Astrocyte (in vitro differentiated cells and primary cell): ENCODE measurements around the gene LCOR. TPM values are rescaled to one million over a fixed set of nuclear protein-coding genes. Genes with fewer than 3 reads are reported as not detected.

Experiments used
- DNase-seq: peaks from one replicate; pipeline ENCODE4 v3.0.0-alpha.2; 2010; ENCODE audit warnings: low read depth
- FAIRE-seq: peaks from 2 replicates; lab custom pipeline; 2011; peaks lifted over from hg19 to GRCh38; lab: Jason Lieb, UNC
- H2AFZ ChIP-seq: 2 replicates; pipeline ENCODE4 v1.6.0; 2012; ENCODE audit warnings: low read depth, low read length, inconsistent platforms
- H3K27ac ChIP-seq: 2 replicates; pipeline ENCODE4 v1.5.1; 2011; ENCODE audit warnings: low read depth, low read length, inconsistent platforms
- H3K27me3 ChIP-seq: 2 replicates; pipeline ENCODE4 v1.6.0; 2011; ENCODE audit warnings: low read length, inconsistent platforms; ENCODE audit not compliant: insufficient read depth
- H3K36me3 ChIP-seq: 2 replicates; pipeline ENCODE4 v1.5.1; 2011; ENCODE audit warnings: low read length, inconsistent platforms; ENCODE audit not compliant: insufficient read depth
- H3K4me1 ChIP-seq: 2 replicates; pipeline ENCODE4 v1.5.1; 2011; ENCODE audit warnings: low read length, inconsistent platforms; ENCODE audit not compliant: insufficient read depth
- H3K4me2 ChIP-seq: 2 replicates; pipeline ENCODE4 v1.6.0; 2012; ENCODE audit warnings: low read length, inconsistent platforms
- H3K4me3 ChIP-seq: 2 replicates; pipeline ENCODE4 v1.5.1; 2011; ENCODE audit warnings: low read depth, mild to moderate bottlenecking, low read length, inconsistent platforms; ENCODE audit not compliant: insufficient read depth
- H3K79me2 ChIP-seq: 2 replicates; pipeline ENCODE4 v1.6.0; 2012; ENCODE audit warnings: mild to moderate bottlenecking, low read length, inconsistent platforms; ENCODE audit not compliant: insufficient read depth
- H3K9ac ChIP-seq: 2 replicates; pipeline ENCODE4 v1.6.0; 2012; ENCODE audit warnings: mild to moderate bottlenecking, low read length, inconsistent platforms
- H3K9me3 ChIP-seq: 2 replicates; pipeline ENCODE4 v1.5.1; 2012; ENCODE audit warnings: low read depth, mild to moderate bottlenecking, low read length, inconsistent platforms; ENCODE audit not compliant: insufficient read depth
- H4K20me1 ChIP-seq: 2 replicates; pipeline ENCODE4 v1.6.0; 2012; ENCODE audit warnings: low read length, inconsistent platforms; ENCODE audit not compliant: insufficient read depth
- H3K27ac Mint-ChIP-seq: one replicate; pipeline ENCODE4 v1.8.0; 2021; ENCODE audit warnings: mild to moderate bottlenecking, mixed read lengths; ENCODE audit not compliant: unreplicated experiment
- H3K27me3 Mint-ChIP-seq: one replicate; pipeline ENCODE4 v1.8.0; 2021; ENCODE audit warnings: low read depth, mixed read lengths; ENCODE audit not compliant: unreplicated experiment
- H3K36me3 Mint-ChIP-seq: one replicate; pipeline ENCODE4 v1.8.0; 2021; ENCODE audit warnings: low read depth, mixed read lengths; ENCODE audit not compliant: unreplicated experiment
- H3K4me1 Mint-ChIP-seq: one replicate; pipeline ENCODE4 v1.8.0; 2021; ENCODE audit warnings: low read depth, mixed read lengths; ENCODE audit not compliant: unreplicated experiment
- H3K4me3 Mint-ChIP-seq: one replicate; pipeline ENCODE4 v1.8.0; 2021; ENCODE audit warnings: mild to moderate bottlenecking, moderate library complexity, mixed read lengths; ENCODE audit not compliant: unreplicated experiment
- H3K9me3 Mint-ChIP-seq: one replicate; pipeline ENCODE4 v1.8.0; 2021; ENCODE audit warnings: mild to moderate bottlenecking, mixed read lengths; ENCODE audit not compliant: unreplicated experiment
- EZH2 ChIP-seq: IDR thresholded peaks from 2 replicates; pipeline ENCODE4 v1.6.1; 2012; ENCODE audit warnings: mild to moderate bottlenecking, low read length, inconsistent platforms; ENCODE audit not compliant: insufficient read depth
- total RNA-seq: library from RNA; stranded (reverse); gene quantifications from 2 replicates; pipeline ENCODE4 v1.2.1, GENCODE V29; 2021
- TF ChIP-seq, protein P1 (sequence below): IDR thresholded peaks from 2 replicates; pipeline ENCODE4 v1.5.1; 2011; ENCODE audit warnings: low read depth, mild to moderate bottlenecking, inconsistent platforms, low read length, moderate library complexity; ENCODE audit not compliant: insufficient read depth

LCOR gene
- total RNA-seq, 1 donor from 2014 or later, result 72.0 TPM

DNA sequence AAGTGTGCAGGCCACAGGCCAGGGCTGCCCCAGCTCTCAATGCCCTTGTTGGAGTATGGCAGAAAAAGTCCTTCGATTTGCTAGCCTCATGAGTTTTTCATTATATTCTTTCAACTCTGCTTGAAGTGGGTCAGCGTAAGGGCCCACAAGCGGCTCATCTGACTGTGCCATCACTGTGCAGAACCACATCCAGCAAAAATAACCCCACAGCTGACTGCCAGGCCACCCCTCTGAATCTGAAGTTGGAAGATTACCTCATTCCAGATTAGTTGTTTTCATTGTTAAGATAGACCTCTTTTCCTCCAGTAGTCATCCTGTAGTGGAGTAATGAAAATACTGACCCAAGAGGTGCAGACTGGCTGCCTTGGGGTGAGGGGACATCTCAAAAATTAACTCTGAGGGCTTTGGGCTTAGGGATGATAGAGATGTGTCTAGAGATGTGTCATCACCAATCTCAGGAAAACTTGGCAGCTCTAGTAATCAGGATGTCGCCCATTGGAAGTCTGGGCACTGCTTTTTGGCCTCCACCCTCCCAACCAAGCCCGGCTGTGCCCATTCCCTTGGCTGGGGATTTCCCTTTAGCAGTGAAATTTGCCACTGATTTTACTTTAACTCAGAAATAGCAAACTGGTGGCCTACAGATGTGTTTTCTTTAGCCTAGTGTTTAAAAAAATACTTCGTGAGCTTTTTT is 164.3 kb downstream of the LCOR start:
- Histone ChIP-seq H4K20me1 (no peaks in the 10 kb centered on the region), H2AFZ (no peak overlapping the region), H3K4me2 (no peak overlapping the region), H3K79me2 (no peaks in the 10 kb centered on the region), H3K9me3 (no peaks in the 10 kb centered on the region), H3K9ac (no peak overlapping the region), H3K4me3 (no peak overlapping the region), H3K36me3 (no peaks in the 10 kb centered on the region), H3K27ac (no peak overlapping the region), H3K27me3 (no peaks in the 10 kb centered on the region), H3K4me1 (peaks cover 25% of the 10 kb centered on the region)
- H3K9me3 Mint-ChIP-seq, result no peaks in the 10 kb centered on the region
- H3K27ac Mint-ChIP-seq, result no peak overlapping the region
- peaks cover 26% of the 10 kb centered on the region for H3K4me1 Mint-ChIP-seq
- FAIRE-seq (no peak), DNase-seq (peak; percentile 35)
- no peak for TF ChIP-seq EZH2
- TF ChIP-seq, protein P1, sequence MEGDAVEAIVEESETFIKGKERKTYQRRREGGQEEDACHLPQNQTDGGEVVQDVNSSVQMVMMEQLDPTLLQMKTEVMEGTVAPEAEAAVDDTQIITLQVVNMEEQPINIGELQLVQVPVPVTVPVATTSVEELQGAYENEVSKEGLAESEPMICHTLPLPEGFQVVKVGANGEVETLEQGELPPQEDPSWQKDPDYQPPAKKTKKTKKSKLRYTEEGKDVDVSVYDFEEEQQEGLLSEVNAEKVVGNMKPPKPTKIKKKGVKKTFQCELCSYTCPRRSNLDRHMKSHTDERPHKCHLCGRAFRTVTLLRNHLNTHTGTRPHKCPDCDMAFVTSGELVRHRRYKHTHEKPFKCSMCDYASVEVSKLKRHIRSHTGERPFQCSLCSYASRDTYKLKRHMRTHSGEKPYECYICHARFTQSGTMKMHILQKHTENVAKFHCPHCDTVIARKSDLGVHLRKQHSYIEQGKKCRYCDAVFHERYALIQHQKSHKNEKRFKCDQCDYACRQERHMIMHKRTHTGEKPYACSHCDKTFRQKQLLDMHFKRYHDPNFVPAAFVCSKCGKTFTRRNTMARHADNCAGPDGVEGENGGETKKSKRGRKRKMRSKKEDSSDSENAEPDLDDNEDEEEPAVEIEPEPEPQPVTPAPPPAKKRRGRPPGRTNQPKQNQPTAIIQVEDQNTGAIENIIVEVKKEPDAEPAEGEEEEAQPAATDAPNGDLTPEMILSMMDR, result no peak
- H3K36me3 Mint-ChIP-seq, result no peaks in the 10 kb centered on the region
- no peak overlapping the region for H3K4me3 Mint-ChIP-seq
- H3K27me3 Mint-ChIP-seq, result no peaks in the 10 kb centered on the region

DNA sequence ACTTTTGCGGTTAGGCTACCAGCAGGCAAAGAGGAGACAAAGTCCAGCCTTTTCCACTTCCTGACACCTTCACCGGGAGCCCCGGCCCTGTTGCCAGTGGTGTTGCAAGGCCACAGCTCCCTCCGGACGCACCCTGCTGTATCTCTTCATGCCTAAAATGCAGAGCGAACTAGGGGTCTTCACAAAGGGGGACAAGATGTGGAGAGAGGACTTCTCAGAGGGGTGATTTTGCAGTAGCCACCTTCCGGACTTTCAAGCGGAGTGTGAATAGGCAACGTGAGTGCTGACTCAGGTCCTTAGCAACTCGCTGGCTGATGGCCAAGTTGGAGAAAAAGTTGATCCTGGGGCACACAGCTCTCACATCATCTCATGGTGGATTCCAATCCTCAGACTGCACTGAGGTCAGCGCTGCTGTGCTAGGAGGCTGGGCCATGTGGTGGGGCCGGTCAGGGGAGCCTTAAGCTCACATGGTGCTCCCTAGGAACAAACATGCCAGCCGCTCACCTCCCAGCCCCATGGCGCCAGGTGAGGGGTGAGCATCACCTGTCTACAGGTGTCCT is 166.3 kb downstream of the LCOR start:
- Histone ChIP-seq H3K4me2 (peak overlapping the region; percentile 31), H3K9me3 (no peaks in the 10 kb centered on the region), H3K9ac (no peak overlapping the region), H3K27ac (no peak overlapping the region), H3K4me1 (peaks cover 19% of the 10 kb centered on the region), H2AFZ (no peak overlapping the region), H3K79me2 (no peaks in the 10 kb centered on the region), H3K27me3 (no peaks in the 10 kb centered on the region), H4K20me1 (no peaks in the 10 kb centered on the region), H3K36me3 (no peaks in the 10 kb centered on the region), H3K4me3 (no peak overlapping the region)
- Mint-ChIP-seq H3K27ac (peak overlapping the region; percentile 89), H3K27me3 (no peaks in the 10 kb centered on the region), H3K36me3 (no peaks in the 10 kb centered on the region), H3K4me3 (no peak overlapping the region), H3K9me3 (no peaks in the 10 kb centered on the region), H3K4me1 (peaks cover 12% of the 10 kb centered on the region)
- DNase-seq (peak; percentile 90), FAIRE-seq (no peak)
- TF ChIP-seq EZH2, result no peak

DNA sequence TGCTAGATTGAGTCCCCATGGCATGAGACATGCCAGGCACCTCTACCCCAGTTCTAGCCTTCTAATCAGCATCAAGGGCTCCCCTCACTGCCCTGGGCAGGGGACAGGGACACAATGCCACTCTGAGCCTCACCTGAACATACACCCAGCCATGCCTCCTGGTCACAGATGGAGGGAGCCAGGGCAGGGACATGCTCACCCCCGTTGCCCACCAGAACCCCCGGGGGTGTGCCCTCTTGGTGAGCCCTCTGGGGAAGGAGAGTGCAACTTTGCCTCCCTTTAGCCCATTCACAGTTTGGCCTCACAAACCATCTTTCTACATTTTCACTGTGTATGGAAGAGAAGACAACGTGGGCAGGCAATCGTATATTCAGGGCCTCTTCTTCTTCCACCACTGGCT is 167.2 kb downstream of the LCOR start:
- Histone ChIP-seq H3K27ac (no peak overlapping the region), H4K20me1 (no peaks in the 10 kb centered on the region), H2AFZ (no peak overlapping the region), H3K4me1 (peaks cover 19% of the 10 kb centered on the region), H3K36me3 (no peaks in the 10 kb centered on the region), H3K79me2 (no peaks in the 10 kb centered on the region), H3K9ac (no peak overlapping the region), H3K4me2 (no peak overlapping the region), H3K27me3 (no peaks in the 10 kb centered on the region), H3K9me3 (no peaks in the 10 kb centered on the region), H3K4me3 (no peak overlapping the region)
- FAIRE-seq (no peak), DNase-seq (no peak)
- Mint-ChIP-seq H3K4me3 (no peak overlapping the region), H3K9me3 (no peaks in the 10 kb centered on the region), H3K27ac (no peak overlapping the region), H3K4me1 (peaks cover 12% of the 10 kb centered on the region), H3K36me3 (no peaks in the 10 kb centered on the region), H3K27me3 (peaks cover 4% of the 10 kb centered on the region)
- TF ChIP-seq, protein P1, result no peak
- TF ChIP-seq EZH2, result no peak
